NCI-H748 (cell line): ENCODE results near the gene C7orf57.

ENCODE experiments used
- DNase-seq: peaks from one replicate; lab custom pipeline; 2025; ENCODE audit not compliant: unreplicated experiment; lab: John Stamatoyannopoulos, UW

The C7orf57 gene

DNA sequence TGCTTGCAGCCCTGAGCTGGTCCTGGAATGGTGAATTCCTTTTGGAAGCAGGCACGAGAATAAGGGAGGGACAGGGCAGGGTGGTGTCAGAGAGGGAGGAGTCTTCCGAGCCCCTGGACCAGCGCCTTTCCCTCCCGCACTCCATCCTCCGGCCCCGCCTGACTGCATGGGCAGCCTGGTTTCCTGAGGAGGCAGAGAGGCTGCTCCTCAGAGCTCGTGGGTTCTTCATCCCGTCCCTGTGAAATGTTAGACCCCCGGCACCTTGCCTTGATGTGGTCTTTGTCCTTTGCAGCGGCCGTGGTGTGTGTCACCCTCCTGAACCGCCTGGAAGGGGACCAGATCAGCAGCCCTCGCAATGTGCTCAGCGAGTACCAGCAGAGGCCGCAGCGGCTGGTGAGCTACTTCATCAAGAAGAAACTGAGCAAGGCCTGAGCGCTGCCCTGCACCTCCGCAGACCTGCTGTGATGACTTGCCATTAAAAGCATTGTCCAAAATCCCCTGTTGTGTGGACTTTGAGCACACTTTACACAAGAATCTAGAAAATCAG lies 72.7 kb downstream of the C7orf57 start:
- no peak for DNase-seq

DNA sequence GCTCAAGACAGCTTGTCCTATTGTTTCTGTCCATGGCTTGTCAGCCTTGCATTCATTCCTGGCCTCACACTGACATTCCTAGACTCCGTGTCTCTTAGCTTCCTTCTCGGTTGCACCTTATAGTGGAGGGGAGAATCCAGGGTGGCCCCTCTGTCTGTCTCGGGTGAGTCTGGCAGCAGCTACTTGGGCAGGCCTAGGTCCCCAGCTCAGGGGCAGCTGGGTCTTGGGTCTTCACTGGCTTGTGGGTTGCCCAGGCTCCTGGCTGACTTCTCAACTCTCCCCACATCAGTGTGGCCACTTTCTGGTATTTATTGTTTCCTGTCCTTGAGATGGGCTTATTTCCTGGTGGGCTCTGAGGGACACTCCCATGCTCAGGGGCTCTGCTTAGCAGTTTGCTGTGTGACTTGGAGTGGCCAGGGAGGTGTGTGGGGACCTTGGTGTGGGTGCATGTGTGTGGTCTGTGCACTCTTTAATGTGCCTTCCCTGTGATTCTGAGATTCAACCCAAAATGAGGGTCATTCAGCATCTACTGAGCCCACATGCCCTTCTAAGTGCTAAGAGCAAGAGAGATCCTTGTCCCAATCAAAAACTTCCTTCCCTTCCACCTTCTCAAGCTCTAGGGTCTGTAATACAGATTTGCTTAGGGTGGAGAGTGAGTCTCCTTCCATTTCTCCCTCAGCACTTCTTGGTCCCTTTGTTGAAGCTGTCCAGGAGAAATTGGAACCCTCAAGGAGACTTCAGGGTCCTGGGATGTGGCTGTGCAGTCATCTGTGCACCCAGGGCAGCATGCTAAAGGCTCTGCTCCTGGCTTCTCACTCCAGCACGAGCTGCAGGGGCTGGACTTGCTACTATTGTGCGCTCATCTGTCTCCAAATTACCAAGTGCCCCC lies 73.9 kb downstream of the C7orf57 start:
- DNase-seq: no peak

DNA sequence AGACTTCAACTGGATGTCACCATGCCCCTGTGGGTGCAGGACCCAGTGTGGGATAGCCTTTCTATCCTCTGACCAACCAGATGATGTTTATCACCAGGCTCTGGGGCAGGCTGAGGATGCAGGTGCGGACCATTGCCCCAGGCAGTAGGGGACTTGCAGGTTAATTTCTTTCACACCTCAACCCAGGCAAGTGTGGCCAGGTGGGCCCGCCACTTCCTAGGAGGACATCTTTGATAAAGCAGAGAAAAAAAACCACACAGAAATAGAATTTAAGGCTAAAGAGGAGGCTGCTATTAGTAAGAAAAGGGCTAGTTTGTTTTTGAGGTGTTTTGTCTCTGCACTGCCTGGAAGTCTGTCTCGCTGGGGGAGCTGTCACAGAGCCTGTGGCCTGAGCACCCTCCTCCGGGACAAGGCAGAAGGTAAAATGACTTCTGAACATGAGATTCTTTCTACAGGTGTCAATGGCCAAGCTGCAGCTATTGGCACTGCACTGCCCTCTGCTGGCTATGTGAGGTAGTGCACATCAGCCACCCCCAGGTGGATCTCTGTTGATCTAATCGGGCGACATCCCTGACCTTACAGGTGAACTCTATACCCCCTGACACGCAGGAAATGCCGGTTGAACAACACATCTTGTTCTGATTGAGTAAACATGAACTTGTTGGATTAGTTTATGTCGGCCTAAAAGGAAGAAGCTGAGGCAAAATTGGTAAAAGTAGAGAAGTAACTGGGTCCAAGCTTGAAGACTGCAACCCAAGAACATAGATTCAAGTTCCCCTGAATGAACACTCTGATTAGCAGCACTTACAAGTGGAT lies 74.7 kb downstream of the C7orf57 start:
- DNase-seq: peak; percentile 65

DNA sequence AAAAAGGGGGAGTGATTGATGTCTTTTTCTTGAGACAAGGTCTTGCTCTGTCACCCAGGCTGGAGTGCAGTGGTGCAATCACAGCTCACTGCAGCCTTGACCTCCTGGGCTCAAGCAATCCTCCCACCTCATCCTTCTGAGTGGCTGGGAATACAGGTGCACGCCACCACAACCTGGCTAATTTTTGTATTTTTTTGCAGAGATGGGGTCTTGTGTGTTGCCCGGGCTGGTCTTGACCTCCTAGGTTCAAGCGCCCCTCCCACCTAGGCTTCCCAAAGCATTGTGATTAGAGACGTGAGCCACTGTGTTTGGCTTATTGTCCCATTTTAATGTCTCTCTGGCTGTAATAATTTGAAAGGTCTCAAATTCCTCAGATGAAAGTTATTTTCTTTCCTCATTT lies 75.5 kb downstream of the C7orf57 start:
- no peak for DNase-seq
